ENCODE data around the gene HADHB. TPM values are rescaled to one million over a fixed set of nuclear protein-coding genes. Genes with fewer than 3 reads are reported as not detected.

Gene HADHB
- total and polyA plus RNA-seq, 12 donors, result 256 to 1,542 (median 820) TPM

DNA sequence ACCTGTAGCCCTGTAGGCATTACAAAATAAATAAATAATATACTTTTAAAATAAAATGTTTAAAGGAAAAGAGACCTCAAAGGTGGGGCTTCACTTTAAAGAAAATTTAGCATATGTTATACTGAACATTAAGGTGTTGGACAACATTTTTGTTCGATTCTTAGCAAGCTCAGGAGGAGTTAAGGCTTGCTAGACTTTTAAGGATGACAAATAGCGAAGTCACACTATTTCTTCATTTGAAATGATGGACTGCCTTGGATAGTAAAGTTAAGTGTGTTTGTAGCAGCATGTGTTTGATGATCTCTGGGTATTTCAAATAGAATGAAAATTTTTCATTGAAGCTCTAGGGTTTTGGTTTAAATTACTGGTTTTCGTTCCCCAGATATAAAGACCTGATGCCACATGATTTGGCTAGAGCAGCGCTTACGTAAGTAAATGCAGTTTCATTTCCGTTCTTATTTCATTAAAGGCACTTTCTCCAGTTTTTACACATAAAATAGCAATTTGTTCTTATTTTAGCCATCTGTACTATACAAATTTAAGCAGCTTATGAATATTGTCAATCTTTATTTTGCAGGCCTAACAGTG is 24.9 kb downstream of the HADHB start:
- peaks cover 0 to 65% (median 27%) of the 10 kb centered on the region in 9 donors for H3K4me1 ChIP-seq
- H3K36me3 ChIP-seq, result peaks cover 0 to 62% (median 3%) of the 10 kb centered on the region in 9 donors
- intact Hi-C loops (cut with DNase I), result no loop called here
- TF ChIP-seq, protein P1, sequence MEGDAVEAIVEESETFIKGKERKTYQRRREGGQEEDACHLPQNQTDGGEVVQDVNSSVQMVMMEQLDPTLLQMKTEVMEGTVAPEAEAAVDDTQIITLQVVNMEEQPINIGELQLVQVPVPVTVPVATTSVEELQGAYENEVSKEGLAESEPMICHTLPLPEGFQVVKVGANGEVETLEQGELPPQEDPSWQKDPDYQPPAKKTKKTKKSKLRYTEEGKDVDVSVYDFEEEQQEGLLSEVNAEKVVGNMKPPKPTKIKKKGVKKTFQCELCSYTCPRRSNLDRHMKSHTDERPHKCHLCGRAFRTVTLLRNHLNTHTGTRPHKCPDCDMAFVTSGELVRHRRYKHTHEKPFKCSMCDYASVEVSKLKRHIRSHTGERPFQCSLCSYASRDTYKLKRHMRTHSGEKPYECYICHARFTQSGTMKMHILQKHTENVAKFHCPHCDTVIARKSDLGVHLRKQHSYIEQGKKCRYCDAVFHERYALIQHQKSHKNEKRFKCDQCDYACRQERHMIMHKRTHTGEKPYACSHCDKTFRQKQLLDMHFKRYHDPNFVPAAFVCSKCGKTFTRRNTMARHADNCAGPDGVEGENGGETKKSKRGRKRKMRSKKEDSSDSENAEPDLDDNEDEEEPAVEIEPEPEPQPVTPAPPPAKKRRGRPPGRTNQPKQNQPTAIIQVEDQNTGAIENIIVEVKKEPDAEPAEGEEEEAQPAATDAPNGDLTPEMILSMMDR (IDR thresholded peaks at IDR 0.05), result no peak
- 90 to 96% methylated on average over 6 of the region's 6 CpGs for WGBS, 2 donors
- H3K4me3 ChIP-seq, result no peak overlapping the region
- no peak for DNase-seq
- H3K27me3 ChIP-seq, result no peaks in the 10 kb centered on the region
- ATAC-seq, result no peak
- H3K9me3 ChIP-seq, result no peaks in the 10 kb centered on the region
- H3K27ac ChIP-seq, result peak overlapping the region in 4 of 10 donors; percentile 19 to 69 (median 43)

DNA sequence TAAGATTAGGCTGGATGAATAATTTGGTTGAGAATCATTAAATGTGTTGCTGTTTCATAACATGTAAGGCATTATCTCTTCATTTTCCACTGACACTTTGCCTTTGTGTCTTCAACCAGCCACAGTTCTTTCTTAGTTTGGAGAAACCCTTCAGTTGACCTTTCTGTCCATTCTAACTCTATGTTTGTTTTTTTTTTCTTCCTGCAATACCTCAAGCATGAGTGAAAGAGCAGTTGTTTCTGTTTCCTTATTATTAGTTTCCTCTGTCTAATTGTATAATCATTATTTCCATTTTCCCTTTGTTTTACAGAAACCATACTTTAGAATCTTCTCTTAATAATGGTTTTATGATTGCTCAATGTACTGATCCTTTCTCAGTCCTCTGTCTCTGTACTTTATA is 25.6 kb downstream of the HADHB start:
- H3K27ac ChIP-seq, result peak overlapping the region in 4 of 10 donors; percentile 0 to 69 (median 25)
- no peak for DNase-seq
- H3K4me1 ChIP-seq, result peaks cover 0 to 72% (median 34%) of the 10 kb centered on the region in 9 donors
- no peaks in the 10 kb centered on the region for H3K27me3 ChIP-seq
- ATAC-seq, result no peak
- TF ChIP-seq, protein P1 (IDR thresholded peaks at IDR 0.05), result no peak
- H3K36me3 ChIP-seq, result peaks cover 0 to 59% (median 0%) of the 10 kb centered on the region in 9 donors
- no peaks in the 10 kb centered on the region for H3K9me3 ChIP-seq
- intact Hi-C loops (cut with DNase I), result no loop called here
- H3K4me3 ChIP-seq, result no peak overlapping the region

DNA sequence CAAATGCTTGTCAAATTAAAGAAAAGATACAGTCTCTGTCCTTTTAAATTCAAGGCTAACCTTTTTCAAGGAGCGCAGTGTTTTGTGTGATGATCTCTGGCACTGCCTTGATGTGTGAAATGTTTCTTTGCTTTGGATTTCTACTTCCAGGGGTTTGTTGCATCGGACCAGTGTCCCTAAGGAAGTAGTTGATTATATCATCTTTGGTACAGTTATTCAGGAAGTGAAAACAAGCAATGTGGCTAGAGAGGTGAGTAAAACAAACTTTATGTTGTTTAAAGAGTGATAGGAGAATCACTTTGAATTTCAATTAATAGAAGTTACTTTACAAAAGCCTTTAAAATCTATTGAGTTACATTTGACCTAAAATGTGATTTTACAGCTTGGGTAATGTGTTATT is 28.8 kb downstream of the HADHB start:
- Histone ChIP-seq H3K36me3 (peaks cover 0 to 66% (median 11%) of the 10 kb centered on the region in 9 donors), H3K4me3 (no peak overlapping the region), H3K4me1 (peaks cover 0 to 69% (median 32%) of the 10 kb centered on the region in 9 donors), H3K27me3 (no peaks in the 10 kb centered on the region), H3K27ac (peak overlapping the region; percentile 32 to 82 (median 72)), H3K9me3 (no peaks in the 10 kb centered on the region)
- DNase-seq, result no peak
- TF ChIP-seq, protein P1 (IDR thresholded peaks at IDR 0.05), result no peak
- ATAC-seq, result no peak
- WGBS, 2 donors, result 42 to 68% methylated on average over 2 of the region's 2 CpGs
- intact Hi-C loops (cut with DNase I), result no loop called here

DNA sequence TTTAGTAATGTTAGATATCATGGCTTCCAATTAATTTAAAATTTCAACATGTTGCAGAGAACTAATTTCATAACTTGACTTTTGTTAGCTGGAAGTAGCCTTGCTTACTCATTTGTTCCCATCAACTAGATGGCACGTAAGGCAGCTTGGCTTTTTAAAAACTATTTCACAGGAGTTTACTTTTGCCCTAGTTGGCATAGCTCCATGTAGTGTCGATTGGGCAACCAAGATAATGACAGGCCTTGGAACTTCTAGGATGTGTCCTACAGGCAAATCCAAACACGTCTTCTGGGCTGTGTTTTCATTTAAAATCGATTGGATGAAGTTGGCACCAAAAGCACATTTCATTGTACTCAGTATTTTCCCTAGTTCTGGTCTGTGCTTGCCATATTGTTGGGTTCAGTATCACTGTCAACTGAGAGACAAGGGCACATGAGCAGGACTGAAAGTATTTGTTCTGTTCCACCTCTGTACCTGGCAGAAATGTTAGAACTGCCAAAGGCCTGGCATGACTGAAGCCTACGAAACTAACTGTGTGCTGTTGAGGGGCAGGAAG is 29.4 kb downstream of the HADHB start:
- Histone ChIP-seq H3K36me3 (peaks cover 0 to 73% (median 17%) of the 10 kb centered on the region in 9 donors), H3K4me1 (peaks cover 0 to 62% (median 31%) of the 10 kb centered on the region in 9 donors), H3K27ac (peak overlapping the region; percentile 32 to 82 (median 72)), H3K27me3 (no peaks in the 10 kb centered on the region), H3K4me3 (no peak overlapping the region), H3K9me3 (no peaks in the 10 kb centered on the region)
- ATAC-seq, result peak; percentile 60 to 97 (median 88)
- peak in 1 of 2 donors; percentile 66 for DNase-seq
- TF ChIP-seq, protein P1 (IDR thresholded peaks at IDR 0.05), result no peak
- intact Hi-C loops (cut with DNase I), result loop anchor here in 2 of 10 donors (2.0 kb wide), 2 partner anchors 29 to 33 kb away; partner anchors contain the start of genes HADHA (in 1 of the 2) and HADHB (in 1 of the 2)
- WGBS, 2 donors, result 9 to 13% methylated on average over 5 of the region's 5 CpGs
